K562 (cell line): ENCODE data around the gene HMGXB3. TPM values are rescaled to one million over a fixed set of nuclear protein-coding genes. Genes with fewer than 3 reads are reported as not detected.

Experiments used
- BMI1 ChIP-seq: fragments of 150-350 bp; IDR thresholded peaks from 2 replicates; pipeline ENCODE4 v1.6.1; 2014; ENCODE audit warnings: low read length
- CCNT2 ChIP-seq: IDR thresholded peaks from 2 replicates; pipeline ENCODE4 v1.6.1; 2011; ENCODE audit warnings: borderline replicate concordance, low read depth, mild to moderate bottlenecking, moderate library complexity, mixed read lengths, low read length; ENCODE audit not compliant: insufficient read length; ENCODE audit errors: extremely low read depth
- ERF ChIP-seq: fragments of 450-650 bp; formaldehyde crosslinking; IDR thresholded peaks from 2 replicates; pipeline ENCODE4 v1.4.0; 2020; ENCODE audit warnings: mild to moderate bottlenecking, mixed read lengths
- FOXA3 ChIP-seq, 2 experiments: fragments of 450-650 bp in 1 of 2; sonication (generic) in 1 of 2; formaldehyde crosslinking; IDR thresholded peaks in 1 of 2; conservative IDR thresholded peaks in 1 of 2; 2 replicates each; pipeline versions ENCODE4 v1.4.0 to v1.8.0; 2020 to 2022; ENCODE audit warnings: mild to moderate bottlenecking in 2 of 2, missing genetic modification reagents in 1 of 2
- GTF2E2 ChIP-seq: fragments of 200-800 bp; sonication (Bioruptor generic); IDR thresholded peaks from 2 replicates; pipeline ENCODE4 v1.6.1; 2016; ENCODE audit warnings: missing genetic modification characterization, missing compliant biosample characterization
- MAFF ChIP-seq: IDR thresholded peaks from 2 replicates; pipeline ENCODE4 v1.6.1; 2012; ENCODE audit warnings: low read length, improper control_type of control experiment
- NEUROD1 ChIP-seq: fragments of 150-350 bp; IDR thresholded peaks from 2 replicates; pipeline ENCODE4 v1.6.1; 2014; ENCODE audit warnings: borderline replicate concordance, low read length, low read depth; ENCODE audit not compliant: partially characterized antibody
- NR2C1 ChIP-seq, 2 experiments: fragments of 450-650 bp; IDR thresholded peaks; 2 replicates each; pipeline ENCODE4 v1.6.1; 2017; ENCODE audit warnings: mild to moderate bottlenecking in 2 of 2, antibody characterized with exemption in 1 of 2, inconsistent platforms in 1 of 2, missing compliant biosample characterization in 1 of 2, missing genetic modification characterization in 1 of 2
- ZNF212 ChIP-seq: fragments of 450-650 bp; formaldehyde crosslinking; IDR thresholded peaks from 2 replicates; pipeline ENCODE4 v1.4.0; 2020; ENCODE audit warnings: mild to moderate bottlenecking
- ZNF316 ChIP-seq: fragments of 450-650 bp; IDR thresholded peaks from 2 replicates; pipeline ENCODE4 v1.6.1; 2016
- ZNF347 ChIP-seq: fragments of 450-650 bp; formaldehyde crosslinking; IDR thresholded peaks from 2 replicates; pipeline ENCODE4 v1.4.0; 2020; ENCODE audit warnings: low read depth, mild to moderate bottlenecking, moderate library complexity
- ZNF507 ChIP-seq: conservative IDR thresholded peaks from 2 replicates; pipeline ENCODE4 v1.6.1; 2017; ENCODE audit warnings: missing genetic modification characterization, missing compliant biosample characterization
- ZNF561 ChIP-seq: fragments of 450-650 bp; formaldehyde crosslinking; conservative IDR thresholded peaks from 2 replicates; pipeline ENCODE4 v1.4.0; 2020; ENCODE audit warnings: mild to moderate bottlenecking, moderate library complexity
- polyA plus RNA-seq, 8 experiments: library from polyadenylated mRNA; depleted of rRNA in 4 of 8; stranded (reverse) in 5 of 8; unstranded in 3 of 8; fragments of >200 nt; fragmentation: Nextera tagmentation in 2 of 8; fragmentation: Illumina TruSeq in 1 of 8; extraction: Ambion mirVana in 2 of 8; extraction: Trizol in 1 of 8; gene quantifications; 2 replicates each; pipeline versions ENCODE4 v1.2.1 to v1.2.3, GENCODE V29; 2011 to 2014; ENCODE audit warnings: inconsistent platforms in 1 of 8, missing spikeins in 1 of 8
- total RNA-seq, 7 experiments: library from RNA; depleted of rRNA in 6 of 7; stranded (reverse); fragments of >200 nt in 6 of 7; fragmentation: Illumina TruSeq in 2 of 7; extraction: Trizol in 2 of 7; gene quantifications; 2 replicates each; pipeline versions ENCODE4 v1.2.1 to v1.2.3, GENCODE V29; 2011 to 2021; ENCODE audit warnings: low replicate concordance in 1 of 7
- TF ChIP-seq, protein P1 (sequence below): sonication (generic); formaldehyde crosslinking; IDR thresholded peaks from 2 replicates; pipeline ENCODE4 v1.8.0; 2023; ENCODE audit warnings: mild to moderate bottlenecking, missing genetic modification reagents
- TF ChIP-seq, protein P2 (sequence below): sonication (generic); formaldehyde crosslinking; IDR thresholded peaks from 2 replicates; pipeline ENCODE4 v1.8.1; 2022; ENCODE audit warnings: missing genetic modification reagents
- TF ChIP-seq, protein P3 (sequence below): fragments of 250-450 bp; sonication (Bioruptor Pico); IDR thresholded peaks from 2 replicates; pipeline ENCODE4 v1.8.0; 2021; ENCODE audit warnings: mild to moderate bottlenecking, moderate library complexity
- TF ChIP-seq, protein P4 (sequence below): fragments of 450-650 bp; formaldehyde crosslinking; IDR thresholded peaks from 2 replicates; pipeline ENCODE4 v1.4.0; 2020; ENCODE audit warnings: mild to moderate bottlenecking

HMGXB3 gene
- total and polyA plus RNA-seq, 9 of the 15 experiments (the other 6 are each of a cell fraction or from before 2014, with no cell fraction given): 1.8 to 44.1 (median 32.2) TPM

DNA sequence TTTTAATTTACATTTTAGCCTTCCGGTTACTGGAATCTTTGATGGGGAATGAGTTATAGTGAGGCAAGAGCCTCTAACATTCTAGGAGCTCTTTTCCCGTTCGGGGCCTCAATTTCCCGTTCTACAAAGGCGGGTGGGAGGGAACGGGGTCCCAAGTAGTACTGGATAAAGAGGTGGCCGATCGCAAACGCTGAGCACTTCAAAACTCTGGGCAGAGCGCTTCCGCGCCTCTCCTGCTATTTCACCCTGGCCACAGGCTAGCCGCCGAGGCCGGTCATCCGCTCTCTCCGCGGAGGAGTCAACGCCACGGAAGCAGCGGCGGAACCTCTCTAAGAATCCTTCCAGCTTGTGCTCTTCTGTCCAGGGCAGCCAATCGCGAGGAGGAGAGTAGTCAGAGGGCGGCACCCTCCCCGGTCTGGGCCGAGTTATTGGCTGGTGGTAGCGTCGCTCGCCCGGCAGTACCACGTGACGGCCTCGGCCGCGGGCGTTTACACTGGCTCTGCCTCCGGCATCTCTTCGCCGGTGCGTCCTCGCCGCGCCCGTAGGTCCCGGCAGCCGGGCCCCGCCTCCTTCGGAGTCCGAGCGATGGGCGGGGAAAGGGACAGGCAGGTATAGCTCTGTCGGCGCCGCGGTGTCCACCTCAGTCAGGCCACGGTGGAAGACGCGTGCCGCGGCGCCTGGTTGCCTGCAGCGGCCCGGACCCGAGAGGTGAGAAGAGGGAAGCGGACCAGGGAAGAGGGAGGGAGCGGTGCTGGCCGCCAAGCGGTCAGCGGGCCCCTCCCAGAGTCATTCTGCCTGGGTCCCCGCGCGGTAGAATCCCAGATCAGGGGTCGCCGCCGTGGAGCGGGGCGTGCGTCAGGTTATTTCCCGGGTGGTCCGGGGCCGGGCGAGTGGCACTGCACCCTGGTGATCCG lies 40.0 kb upstream of the HMGXB3 start, which contains the start of gene SLC26A2 (continued):
- TF ChIP-seq, protein P1, sequence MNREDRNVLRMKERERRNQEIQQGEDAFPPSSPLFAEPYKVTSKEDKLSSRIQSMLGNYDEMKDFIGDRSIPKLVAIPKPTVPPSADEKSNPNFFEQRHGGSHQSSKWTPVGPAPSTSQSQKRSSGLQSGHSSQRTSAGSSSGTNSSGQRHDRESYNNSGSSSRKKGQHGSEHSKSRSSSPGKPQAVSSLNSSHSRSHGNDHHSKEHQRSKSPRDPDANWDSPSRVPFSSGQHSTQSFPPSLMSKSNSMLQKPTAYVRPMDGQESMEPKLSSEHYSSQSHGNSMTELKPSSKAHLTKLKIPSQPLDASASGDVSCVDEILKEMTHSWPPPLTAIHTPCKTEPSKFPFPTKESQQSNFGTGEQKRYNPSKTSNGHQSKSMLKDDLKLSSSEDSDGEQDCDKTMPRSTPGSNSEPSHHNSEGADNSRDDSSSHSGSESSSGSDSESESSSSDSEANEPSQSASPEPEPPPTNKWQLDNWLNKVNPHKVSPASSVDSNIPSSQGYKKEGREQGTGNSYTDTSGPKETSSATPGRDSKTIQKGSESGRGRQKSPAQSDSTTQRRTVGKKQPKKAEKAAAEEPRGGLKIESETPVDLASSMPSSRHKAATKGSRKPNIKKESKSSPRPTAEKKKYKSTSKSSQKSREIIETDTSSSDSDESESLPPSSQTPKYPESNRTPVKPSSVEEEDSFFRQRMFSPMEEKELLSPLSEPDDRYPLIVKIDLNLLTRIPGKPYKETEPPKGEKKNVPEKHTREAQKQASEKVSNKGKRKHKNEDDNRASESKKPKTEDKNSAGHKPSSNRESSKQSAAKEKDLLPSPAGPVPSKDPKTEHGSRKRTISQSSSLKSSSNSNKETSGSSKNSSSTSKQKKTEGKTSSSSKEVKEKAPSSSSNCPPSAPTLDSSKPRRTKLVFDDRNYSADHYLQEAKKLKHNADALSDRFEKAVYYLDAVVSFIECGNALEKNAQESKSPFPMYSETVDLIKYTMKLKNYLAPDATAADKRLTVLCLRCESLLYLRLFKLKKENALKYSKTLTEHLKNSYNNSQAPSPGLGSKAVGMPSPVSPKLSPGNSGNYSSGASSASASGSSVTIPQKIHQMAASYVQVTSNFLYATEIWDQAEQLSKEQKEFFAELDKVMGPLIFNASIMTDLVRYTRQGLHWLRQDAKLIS: peak; percentile 74
- TF ChIP-seq, protein P2, sequence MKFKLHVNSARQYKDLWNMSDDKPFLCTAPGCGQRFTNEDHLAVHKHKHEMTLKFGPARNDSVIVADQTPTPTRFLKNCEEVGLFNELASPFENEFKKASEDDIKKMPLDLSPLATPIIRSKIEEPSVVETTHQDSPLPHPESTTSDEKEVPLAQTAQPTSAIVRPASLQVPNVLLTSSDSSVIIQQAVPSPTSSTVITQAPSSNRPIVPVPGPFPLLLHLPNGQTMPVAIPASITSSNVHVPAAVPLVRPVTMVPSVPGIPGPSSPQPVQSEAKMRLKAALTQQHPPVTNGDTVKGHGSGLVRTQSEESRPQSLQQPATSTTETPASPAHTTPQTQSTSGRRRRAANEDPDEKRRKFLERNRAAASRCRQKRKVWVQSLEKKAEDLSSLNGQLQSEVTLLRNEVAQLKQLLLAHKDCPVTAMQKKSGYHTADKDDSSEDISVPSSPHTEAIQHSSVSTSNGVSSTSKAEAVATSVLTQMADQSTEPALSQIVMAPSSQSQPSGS: no peak
- peak; percentile 67 for TF ChIP-seq CCNT2
- TF ChIP-seq GTF2E2: 0 out of 2 replicates have a peak, but pooled peaks have one; percentile 55
- peak in 1 of 2 experiments; percentile 77; a peak in 1 of 4 replicates for TF ChIP-seq FOXA3 (CRISPR knock-in tag; conservative IDR thresholded peaks at IDR 0.05 in 1 of 2, IDR thresholded peaks at IDR 0.05 in 1 of 2)
- TF ChIP-seq ZNF561: no peak
- no peak for TF ChIP-seq NR2C1 (IDR thresholded peaks at IDR 0.05)
- TF ChIP-seq NR2C1 (tag; IDR thresholded peaks at IDR 0.05): no peak
- TF ChIP-seq ERF (CRISPR knock-in tag): no peak
- TF ChIP-seq ZNF212 (CRISPR knock-in tag): no peak
- no peak for TF ChIP-seq ZNF316
- no peak for TF ChIP-seq BMI1
- TF ChIP-seq MAFF: no peak
- TF ChIP-seq, protein P3, sequence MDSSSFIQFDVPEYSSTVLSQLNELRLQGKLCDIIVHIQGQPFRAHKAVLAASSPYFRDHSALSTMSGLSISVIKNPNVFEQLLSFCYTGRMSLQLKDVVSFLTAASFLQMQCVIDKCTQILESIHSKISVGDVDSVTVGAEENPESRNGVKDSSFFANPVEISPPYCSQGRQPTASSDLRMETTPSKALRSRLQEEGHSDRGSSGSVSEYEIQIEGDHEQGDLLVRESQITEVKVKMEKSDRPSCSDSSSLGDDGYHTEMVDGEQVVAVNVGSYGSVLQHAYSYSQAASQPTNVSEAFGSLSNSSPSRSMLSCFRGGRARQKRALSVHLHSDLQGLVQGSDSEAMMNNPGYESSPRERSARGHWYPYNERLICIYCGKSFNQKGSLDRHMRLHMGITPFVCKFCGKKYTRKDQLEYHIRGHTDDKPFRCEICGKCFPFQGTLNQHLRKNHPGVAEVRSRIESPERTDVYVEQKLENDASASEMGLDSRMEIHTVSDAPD: no peak
- TF ChIP-seq NEUROD1: peak; percentile 92
- no peak for TF ChIP-seq ZNF347
- TF ChIP-seq ZNF507: no peak
- TF ChIP-seq, protein P4, sequence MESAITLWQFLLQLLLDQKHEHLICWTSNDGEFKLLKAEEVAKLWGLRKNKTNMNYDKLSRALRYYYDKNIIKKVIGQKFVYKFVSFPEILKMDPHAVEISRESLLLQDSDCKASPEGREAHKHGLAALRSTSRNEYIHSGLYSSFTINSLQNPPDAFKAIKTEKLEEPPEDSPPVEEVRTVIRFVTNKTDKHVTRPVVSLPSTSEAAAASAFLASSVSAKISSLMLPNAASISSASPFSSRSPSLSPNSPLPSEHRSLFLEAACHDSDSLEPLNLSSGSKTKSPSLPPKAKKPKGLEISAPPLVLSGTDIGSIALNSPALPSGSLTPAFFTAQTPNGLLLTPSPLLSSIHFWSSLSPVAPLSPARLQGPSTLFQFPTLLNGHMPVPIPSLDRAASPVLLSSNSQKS (CRISPR knock-in tag): no peak
